HEK293T (cell line): ENCODE measurements around the gene SFRP5.

ENCODE experiments used
- ARNT ChIP-seq: fragments of 450-650 bp; IDR thresholded peaks from 2 replicates; pipeline ENCODE4 v1.6.1; 2017; ENCODE audit warnings: mild to moderate bottlenecking
- FOXK2 ChIP-seq: fragments of 450-650 bp; IDR thresholded peaks from 2 replicates; pipeline ENCODE4 v1.6.1; 2016; ENCODE audit warnings: mild to moderate bottlenecking
- L3MBTL2 ChIP-seq: fragments of 450-650 bp; conservative IDR thresholded peaks from 2 replicates; pipeline ENCODE4 v1.6.1; 2016; ENCODE audit warnings: mild to moderate bottlenecking
- TARDBP ChIP-seq: fragments of 450-650 bp; IDR thresholded peaks from 2 replicates; pipeline ENCODE4 v1.6.1; 2016
- TF ChIP-seq, protein P1 (sequence below): fragments of 450-650 bp; IDR thresholded peaks from 2 replicates; pipeline ENCODE4 v1.6.1; 2016

DNA sequence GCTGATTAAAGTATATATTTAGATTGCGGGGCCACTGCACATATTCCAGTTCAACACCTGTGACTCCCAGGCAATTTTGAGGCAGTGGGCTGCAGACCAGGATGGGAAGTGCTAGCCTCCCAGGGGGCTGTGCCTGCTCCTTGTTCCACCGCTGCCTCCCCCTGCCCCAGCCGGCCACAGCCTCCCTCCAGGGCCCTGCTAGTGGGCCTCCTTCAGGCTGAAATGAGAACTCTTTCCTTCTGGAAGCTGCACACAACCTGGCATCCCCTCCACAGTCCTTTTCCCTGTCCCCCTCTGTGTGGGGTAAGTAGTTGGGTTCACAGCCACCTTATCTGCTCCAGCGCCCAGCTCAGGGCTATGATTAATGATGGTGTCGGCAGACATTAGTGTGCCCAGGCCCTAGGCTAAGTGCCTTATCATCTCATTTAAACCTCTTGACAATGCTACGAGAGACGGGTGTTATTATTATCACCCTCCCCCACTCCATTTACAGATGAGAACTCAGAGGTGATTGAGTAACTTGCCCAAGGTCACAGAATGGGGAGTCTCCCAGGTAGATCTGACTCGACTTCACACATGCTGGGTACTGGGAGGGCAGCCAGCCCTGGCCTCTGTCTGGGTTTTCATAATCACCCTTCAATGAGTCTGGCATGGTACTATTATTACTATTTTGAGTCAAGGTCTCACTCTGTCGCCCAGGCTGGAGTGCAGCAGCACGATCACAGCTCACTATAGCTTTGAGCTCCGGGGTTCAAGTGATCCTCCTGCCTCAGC, 10.8 kb upstream of the SFRP5 start:
- no peak for TF ChIP-seq FOXK2
- no peak for TF ChIP-seq L3MBTL2
- TF ChIP-seq, protein P1, sequence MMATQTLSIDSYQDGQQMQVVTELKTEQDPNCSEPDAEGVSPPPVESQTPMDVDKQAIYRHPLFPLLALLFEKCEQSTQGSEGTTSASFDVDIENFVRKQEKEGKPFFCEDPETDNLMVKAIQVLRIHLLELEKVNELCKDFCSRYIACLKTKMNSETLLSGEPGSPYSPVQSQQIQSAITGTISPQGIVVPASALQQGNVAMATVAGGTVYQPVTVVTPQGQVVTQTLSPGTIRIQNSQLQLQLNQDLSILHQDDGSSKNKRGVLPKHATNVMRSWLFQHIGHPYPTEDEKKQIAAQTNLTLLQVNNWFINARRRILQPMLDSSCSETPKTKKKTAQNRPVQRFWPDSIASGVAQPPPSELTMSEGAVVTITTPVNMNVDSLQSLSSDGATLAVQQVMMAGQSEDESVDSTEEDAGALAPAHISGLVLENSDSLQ, result no peak
- no peak for TF ChIP-seq TARDBP
- TF ChIP-seq ARNT, result no peak
